NCI-H2029 treated with DMSO at 0.1 percent for 48 hours (cell line): ENCODE results near the gene HSD17B11.
"Not testable (repeated sequence)": the region's sequence is repeated elsewhere in the genome, so short reads cannot be mapped to it uniquely, and the experiment has no call there.

ENCODE experiments used
- DNase-seq: peaks from one replicate; lab custom pipeline; 2025; lab: John Stamatoyannopoulos, UW

The HSD17B11 gene

DNA sequence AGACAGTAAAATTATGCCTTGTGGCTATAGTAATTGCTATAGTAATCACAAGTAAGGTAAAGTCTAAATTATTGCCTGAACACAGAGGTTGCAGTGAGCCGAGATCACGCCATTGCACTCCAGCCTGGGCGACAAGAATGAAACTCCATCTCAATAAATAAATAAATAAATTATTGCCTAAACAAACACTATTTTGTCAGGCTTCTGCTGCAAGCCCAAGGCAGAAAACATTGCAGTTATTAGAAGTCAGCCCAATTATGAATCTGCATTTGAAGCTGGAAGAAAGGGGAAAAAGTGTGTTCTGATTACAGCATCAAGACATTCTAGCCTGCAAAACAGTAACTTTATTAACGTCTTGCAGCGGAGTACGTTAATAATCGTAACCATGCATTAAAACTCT is 85.4 kb downstream of the HSD17B11 start:
- no peak for DNase-seq

- DNase-seq: no peak
Observed at GRCh38 chr4:87304745-87305432, 86.1 kb downstream of the HSD17B11 start.

- no peak for DNase-seq
Observed at GRCh38 chr4:87299898-87300297, 91.1 kb downstream of the HSD17B11 start.

GRCh38 chr4:87298362-87298761 is 92.6 kb downstream of the HSD17B11 start:
- no peak for DNase-seq

GRCh38 chr4:87294911-87295310 is 96.1 kb downstream of the HSD17B11 start:
- not testable (repeated sequence) for DNase-seq

DNA sequence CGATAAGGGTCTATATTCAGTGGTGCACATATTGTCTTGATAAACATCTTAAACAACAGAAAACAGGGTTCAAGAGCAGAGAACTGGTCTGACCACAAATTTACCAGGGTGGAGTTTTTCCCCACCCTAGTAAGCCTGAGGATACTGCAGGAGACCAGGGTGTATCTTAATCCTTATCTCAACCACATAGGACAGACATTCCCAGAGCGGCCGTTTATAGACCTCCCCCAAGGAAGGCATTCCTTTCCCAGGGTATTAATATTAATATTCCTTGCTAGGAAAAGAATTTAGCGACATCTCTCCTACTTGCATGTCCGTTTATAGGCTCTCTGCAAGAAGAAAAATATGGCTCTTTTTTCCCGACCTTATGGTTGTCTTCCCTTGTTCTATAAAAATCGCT is 97.1 kb downstream of the HSD17B11 start:
- not testable (repeated sequence) for DNase-seq

DNA sequence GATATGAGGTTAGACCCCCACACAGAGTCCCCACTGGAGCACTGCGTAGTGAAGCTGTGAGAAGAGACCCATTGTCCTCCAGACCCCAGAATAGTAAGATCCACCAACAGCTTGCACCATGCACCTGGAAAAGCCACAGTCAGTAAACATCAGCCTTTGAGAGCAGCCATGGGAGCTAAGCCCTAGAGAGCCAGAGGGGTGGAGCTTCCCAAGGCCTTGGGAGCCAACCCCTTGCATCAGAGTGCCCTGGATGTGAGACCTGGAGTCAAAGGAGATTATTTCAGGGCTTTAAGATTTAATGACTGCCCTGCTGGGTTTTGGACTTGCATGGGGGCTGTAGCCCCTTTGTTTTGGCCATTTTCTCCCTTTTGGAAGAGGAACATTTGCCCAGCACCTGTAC is 104.0 kb downstream of the HSD17B11 start:
- no peak for DNase-seq
